HG02943 (cell line): ENCODE results near the gene PCDH19.

Experiments
- ATAC-seq: cut with Tn5 transposase; IDR thresholded peaks from one replicate; pipeline ENCODE4 v1.9.1; 2021; ENCODE audit warnings: mild to moderate bottlenecking, low read depth, moderate library complexity; ENCODE audit not compliant: unreplicated experiment

PCDH19 gene

GRCh38 chrX:100316987-100317386 is 93.1 kb downstream of the PCDH19 start:
- no peak for ATAC-seq

- no peak for ATAC-seq
Measured at GRCh38 chrX:100315566-100315965, 94.5 kb downstream of the PCDH19 start.

- no peak for ATAC-seq
Measured at GRCh38 chrX:100299559-100299958, 110.5 kb downstream of the PCDH19 start.

- no peak for ATAC-seq
Measured at GRCh38 chrX:100297728-100298127, 112.3 kb downstream of the PCDH19 start.

- ATAC-seq, result no peak
Measured at GRCh38 chrX:100296183-100296753, 113.8 kb downstream of the PCDH19 start.

GRCh38 chrX:100294965-100295364 is 115.1 kb downstream of the PCDH19 start:
- no peak for ATAC-seq

- no peak for ATAC-seq
Measured at GRCh38 chrX:100289066-100289558, 121.0 kb downstream of the PCDH19 start.

- no peak for ATAC-seq
Measured at GRCh38 chrX:100277231-100277630, 132.8 kb downstream of the PCDH19 start.

GRCh38 chrX:100274916-100275315 is 135.2 kb downstream of the PCDH19 start:
- ATAC-seq, result no peak

- ATAC-seq, result no peak
Measured at GRCh38 chrX:100265179-100265578, 144.9 kb downstream of the PCDH19 start.

GRCh38 chrX:100264200-100264599 is 145.9 kb downstream of the PCDH19 start:
- no peak for ATAC-seq

- ATAC-seq, result no peak
Measured at GRCh38 chrX:100263650-100264049, 146.4 kb downstream of the PCDH19 start.

GRCh38 chrX:100248885-100249493 is 161.1 kb downstream of the PCDH19 start:
- no peak for ATAC-seq

- no peak for ATAC-seq
Measured at GRCh38 chrX:100247826-100248225, 162.2 kb downstream of the PCDH19 start.

GRCh38 chrX:100244681-100245080 is 165.4 kb downstream of the PCDH19 start:
- ATAC-seq, result no peak
